HepG2 (cell line): Measurements from ENCODE around the gene AUTS2. TPM values are rescaled to one million over a fixed set of nuclear protein-coding genes. Genes with fewer than 3 reads are reported as not detected.

Experiments
- ATAC-seq: fragments of 200-7000 bp; cut with Tn5 transposase; 3 replicates; pipeline ENCODE4 v1.9.1; 2020; ENCODE audit warnings: mild to moderate bottlenecking, moderate library complexity
- BruUV-seq: library from RNA; stranded (reverse); fragments of 400-500 nt; replicated peaks from 2 replicates; lab custom pipeline; 2021; lab: Mats Ljungman, UMichigan
- CTCF ChIA-PET: fragments of 300-600 bp; formaldehyde crosslinking; extraction: SDS; loops from one replicate; lab custom pipeline; 2021; ENCODE audit warnings: low total read pairs, inconsistent platforms, low intra/inter-chr PET ratio; lab: Yijun Ruan, JAX
- POLR2A ChIA-PET: fragments of 350-600 bp; sonication (Branson Sonifier 250); formaldehyde crosslinking; loops from one replicate; lab custom pipeline; 2020; ENCODE audit warnings: antibody characterized with exemption, inconsistent platforms; lab: Yijun Ruan, JAX
- DNase-seq: peaks from one replicate; pipeline ENCODE4 v3.0.0-alpha.2; 2015; ENCODE audit warnings: low spot score
- FAIRE-seq: peaks from 3 replicates; lab custom pipeline; 2011; peaks lifted over from hg19 to GRCh38; lab: Jason Lieb, UNC
- H2AFZ ChIP-seq: one replicate; pipeline ENCODE4 v1.6.1; 2011; ENCODE audit warnings: low read length, inconsistent platforms
- H3K27ac ChIP-seq: fragments of 300-600 bp; 3 replicates; pipeline ENCODE4 v1.8.0; 2011; ENCODE audit warnings: mixed run types, mild to moderate bottlenecking, mixed read lengths, low read length, inconsistent platforms; ENCODE audit not compliant: insufficient read depth; ENCODE audit errors: extremely low read length
- H3K27me3 ChIP-seq, 2 experiments: fragments of 200-600 bp in 1 of 2; 2 replicates in 1 of 2; 3 replicates in 1 of 2; pipeline versions ENCODE4 v1.6.0 to v1.8.0; 2011; ENCODE audit warnings: low read length in 2 of 2, mild to moderate bottlenecking in 2 of 2, moderate library complexity in 2 of 2, inconsistent platforms in 1 of 2; ENCODE audit not compliant: insufficient read depth in 2 of 2, control insufficient read depth in 1 of 2
- H3K36me3 ChIP-seq, 2 experiments: fragments of 200-600 bp in 1 of 2; replicated peaks in 1 of 2; 2 replicates in 1 of 2; 3 replicates in 1 of 2; pipeline versions ENCODE4 v1.5.1 to v1.8.0; 2011; ENCODE audit warnings: low read length in 2 of 2, inconsistent platforms in 1 of 2; ENCODE audit not compliant: insufficient read depth in 2 of 2, control insufficient read depth in 1 of 2
- H3K4me1 ChIP-seq: 2 replicates; pipeline ENCODE4 v1.5.1; 2012; ENCODE audit warnings: low read length, inconsistent platforms; ENCODE audit not compliant: insufficient read depth
- H3K4me2 ChIP-seq: 2 replicates; pipeline ENCODE4 v1.6.0; 2011; ENCODE audit warnings: low read depth, low read length, inconsistent platforms
- H3K4me3 ChIP-seq, 3 experiments: fragments of 200-600 bp in 1 of 3; sonication (generic), shearing (Covaris generic) in 1 of 3; replicated peaks in 1 of 3; 2 replicates each; pipeline ENCODE4 v1.5.1; 2011 to 2016; ENCODE audit warnings: low read length in 3 of 3, inconsistent platforms in 2 of 3, low read depth in 2 of 3, mild to moderate bottlenecking in 2 of 3, control low read depth in 1 of 3, mixed read lengths in 1 of 3; ENCODE audit not compliant: insufficient read depth in 1 of 3
- H3K79me2 ChIP-seq: one replicate; pipeline ENCODE4 v1.6.1; 2011; ENCODE audit warnings: low read length, inconsistent platforms; ENCODE audit not compliant: insufficient read depth
- H3K9ac ChIP-seq: 2 replicates; pipeline ENCODE4 v1.6.0; 2011; ENCODE audit warnings: mild to moderate bottlenecking, low read depth, low read length, inconsistent platforms; ENCODE audit not compliant: insufficient read depth
- H3K9me3 ChIP-seq: 2 replicates; pipeline ENCODE4 v1.5.1; 2012; ENCODE audit warnings: mild to moderate bottlenecking, low read length
- H4K20me1 ChIP-seq: 2 replicates; pipeline ENCODE4 v1.6.0; 2011; ENCODE audit warnings: inconsistent platforms, mild to moderate bottlenecking, low read length, moderate library complexity; ENCODE audit not compliant: insufficient read depth
- HOXA9 ChIP-seq: sonication (generic); formaldehyde crosslinking; IDR thresholded peaks from 2 replicates; pipeline ENCODE4 v1.8.1; 2022; ENCODE audit warnings: missing genetic modification reagents, mild to moderate bottlenecking, moderate library complexity, borderline replicate concordance
- IKZF5 ChIP-seq: IDR thresholded peaks from 2 replicates; pipeline ENCODE4 v1.6.1; 2018; ENCODE audit warnings: missing genetic modification reagents, mild to moderate bottlenecking, missing compliant biosample characterization
- MBD4 ChIP-seq: IDR thresholded peaks from 2 replicates; pipeline ENCODE4 v1.6.1; 2012; ENCODE audit warnings: low read length, inconsistent platforms, borderline replicate concordance
- NFIC ChIP-seq: IDR thresholded peaks from 2 replicates; pipeline ENCODE4 v1.6.1; 2012; ENCODE audit warnings: mild to moderate bottlenecking, low read length, inconsistent platforms
- RORA ChIP-seq: sonication (generic); formaldehyde crosslinking; IDR thresholded peaks from 2 replicates; pipeline ENCODE4 v1.5.0; 2020; ENCODE audit warnings: mild to moderate bottlenecking, missing genetic modification reagents, moderate library complexity
- ZBTB25 ChIP-seq: IDR thresholded peaks from 2 replicates; pipeline ENCODE4 v1.6.1; 2018; ENCODE audit warnings: missing genetic modification reagents
- ZNF383 ChIP-seq: sonication (generic); formaldehyde crosslinking; IDR thresholded peaks from 2 replicates; pipeline ENCODE4 v1.4.0; 2020; ENCODE audit warnings: missing genetic modification reagents, mild to moderate bottlenecking, borderline replicate concordance
- ZNF577 ChIP-seq: sonication (generic); formaldehyde crosslinking; IDR thresholded peaks from 2 replicates; pipeline ENCODE4 v1.4.0; 2020; ENCODE audit warnings: mild to moderate bottlenecking, low read depth, missing genetic modification reagents, borderline replicate concordance
- ZNF619 ChIP-seq: sonication (generic); formaldehyde crosslinking; IDR thresholded peaks from 2 replicates; pipeline ENCODE4 v1.4.0; 2020; ENCODE audit warnings: mild to moderate bottlenecking, missing genetic modification reagents
- ZNF672 ChIP-seq: sonication (generic); formaldehyde crosslinking; IDR thresholded peaks from 2 replicates; pipeline ENCODE4 v1.8.1; 2022; ENCODE audit warnings: missing genetic modification reagents
- WGBS: methylation state at CpG from one replicate; pipeline ENCODE4 v1.1.6; 2017; ENCODE audit warnings: low lambda C conversion rate; 5-methylcytosine and 5-hydroxymethylcytosine counted together
- in situ Hi-C: cut with HindIII; loops from 2 replicates; pipeline ENCODE4 v1.10.0; 2017; ENCODE audit warnings: low pct_unique_long_range_greater_than_20kb; ENCODE audit not compliant: extremely low pct_ligation_motif_present
- intact Hi-C: fragments of 100-400 bp; cut with micrococcal nuclease; formaldehyde crosslinking; loops from one replicate; pipeline ENCODE4 v1.10.0; 2022; ENCODE audit not compliant: unreplicated experiment
- polyA plus RNA-seq, 8 experiments: library from polyadenylated mRNA; depleted of rRNA in 3 of 8; stranded (reverse) in 7 of 8; unstranded in 1 of 8; fragments of >200 nt; fragmentation: Illumina TruSeq in 4 of 8; extraction: Trizol in 4 of 8; gene quantifications; 2 replicates each; pipeline versions ENCODE4 v1.2.1 to v1.2.3, GENCODE V29; 2011 to 2016; ENCODE audit warnings: low read depth in 4 of 8, missing spikeins in 1 of 8, mixed read lengths in 1 of 8; ENCODE audit not compliant: insufficient read depth in 1 of 8
- total RNA-seq, 5 experiments: library from RNA; depleted of rRNA; stranded (reverse); fragments of >200 nt; fragmentation: Illumina TruSeq; extraction: Trizol; gene quantifications; 2 replicates each; pipeline ENCODE4 v1.2.3, GENCODE V29; 2016; ENCODE audit warnings: low read depth in 1 of 5

The AUTS2 gene
- total and polyA plus RNA-seq, 2 of the 13 experiments (the other 11 are each of a cell fraction or from before 2014, with no cell fraction given): 0.38 TPM; not detected in 1

DNA sequence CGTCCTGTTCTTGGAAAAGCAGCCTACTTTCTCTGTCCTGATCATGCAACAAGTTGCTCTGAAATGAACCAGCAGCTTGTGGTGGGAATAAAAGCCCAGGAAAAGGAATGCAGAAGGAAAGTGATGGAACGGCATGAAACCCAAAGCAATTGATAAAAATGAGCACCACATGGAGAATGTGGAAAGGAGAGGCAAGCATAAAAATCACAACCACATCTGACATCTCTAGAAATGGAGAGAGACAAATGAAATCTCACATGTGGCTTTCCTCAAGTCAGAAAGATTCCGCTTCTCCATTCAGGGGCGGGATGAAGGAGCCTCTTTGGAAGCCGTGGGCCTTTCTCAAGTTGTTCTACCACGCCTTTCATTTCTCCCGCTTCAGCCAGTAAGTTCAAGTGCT, 902.0 kb downstream of the AUTS2 start:
- FAIRE-seq (no peak), DNase-seq (no peak), ATAC-seq (no peak)
- Histone ChIP-seq H3K27ac (no peak overlapping the region), H3K4me1 (no peaks in the 10 kb centered on the region), H3K4me3 (no peak overlapping the region), H3K79me2 (no peaks in the 10 kb centered on the region), H2AFZ (no peak overlapping the region), H3K27me3 (no peaks in the 10 kb centered on the region), H4K20me1 (no peaks in the 10 kb centered on the region), H3K4me2 (no peak overlapping the region), H3K36me3 (no peaks in the 10 kb centered on the region), H3K9ac (no peak overlapping the region), H3K9me3 (peaks cover 18% of the 10 kb centered on the region)
- ChIA-PET POLR2A (no interaction called here), CTCF (no interaction called here)
- in situ Hi-C loops: no loop called here
- 41% methylated on average over 7 of the region's 7 CpGs for WGBS
- BruUV-seq: no TSS peak
- no peak for TF ChIP-seq ZBTB25 (CRISPR knock-in tag)
- no peak for TF ChIP-seq ZNF383 (CRISPR knock-in tag)
- TF ChIP-seq HOXA9 (CRISPR knock-in tag): no peak
- TF ChIP-seq IKZF5 (CRISPR knock-in tag): no peak
- TF ChIP-seq ZNF619 (CRISPR knock-in tag): no peak
- no peak for TF ChIP-seq ZNF577 (CRISPR knock-in tag)
- no peak for TF ChIP-seq ZNF672
- no peak for TF ChIP-seq MBD4
- TF ChIP-seq RORA (CRISPR knock-in tag): no peak
- no peak for TF ChIP-seq NFIC
- intact Hi-C loops: no loop called here
